Measurements from ENCODE around the gene CFAP20DC. TPM values are rescaled to one million over a fixed set of nuclear protein-coding genes. Genes with fewer than 3 reads are reported as not detected.
A peak's percentile ranks its signal among the peaks of the same experiment; 100 is the strongest.

Gene CFAP20DC
- total RNA-seq, 2 donors from 2014 or later, result 6.5 to 9.5 TPM

DNA sequence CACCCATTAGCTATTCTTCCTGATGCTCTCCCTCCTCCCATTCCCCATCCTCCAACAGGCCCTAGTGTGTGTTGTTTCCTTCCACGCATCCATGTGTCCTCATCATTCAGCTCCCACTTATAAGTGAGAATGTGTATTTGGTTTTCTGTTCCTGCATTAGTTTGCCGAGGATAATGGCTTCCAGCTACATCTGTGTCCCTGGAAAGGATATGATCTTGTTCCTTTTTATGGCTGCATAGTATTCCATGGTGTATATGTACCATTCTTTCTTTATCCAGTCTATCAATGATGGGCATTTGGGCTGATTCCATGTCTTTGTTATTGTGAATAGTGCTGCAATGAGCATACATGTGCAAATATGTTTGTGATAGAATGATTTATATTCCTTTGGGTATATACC lies 56.3 kb downstream of the CFAP20DC start:
- Mint-ChIP-seq H3K9me3 (no peaks in the 10 kb centered on the region), H3K4me3 (no peak overlapping the region), H3K27me3 (ENCODE audit: insufficient read depth) (no peaks in the 10 kb centered on the region), H3K27ac (no peak overlapping the region), H3K4me1 (peaks cover 3% of the 10 kb centered on the region), H3K36me3 (ENCODE audit: low read depth) (no peaks in the 10 kb centered on the region)
- TF ChIP-seq, protein P1, sequence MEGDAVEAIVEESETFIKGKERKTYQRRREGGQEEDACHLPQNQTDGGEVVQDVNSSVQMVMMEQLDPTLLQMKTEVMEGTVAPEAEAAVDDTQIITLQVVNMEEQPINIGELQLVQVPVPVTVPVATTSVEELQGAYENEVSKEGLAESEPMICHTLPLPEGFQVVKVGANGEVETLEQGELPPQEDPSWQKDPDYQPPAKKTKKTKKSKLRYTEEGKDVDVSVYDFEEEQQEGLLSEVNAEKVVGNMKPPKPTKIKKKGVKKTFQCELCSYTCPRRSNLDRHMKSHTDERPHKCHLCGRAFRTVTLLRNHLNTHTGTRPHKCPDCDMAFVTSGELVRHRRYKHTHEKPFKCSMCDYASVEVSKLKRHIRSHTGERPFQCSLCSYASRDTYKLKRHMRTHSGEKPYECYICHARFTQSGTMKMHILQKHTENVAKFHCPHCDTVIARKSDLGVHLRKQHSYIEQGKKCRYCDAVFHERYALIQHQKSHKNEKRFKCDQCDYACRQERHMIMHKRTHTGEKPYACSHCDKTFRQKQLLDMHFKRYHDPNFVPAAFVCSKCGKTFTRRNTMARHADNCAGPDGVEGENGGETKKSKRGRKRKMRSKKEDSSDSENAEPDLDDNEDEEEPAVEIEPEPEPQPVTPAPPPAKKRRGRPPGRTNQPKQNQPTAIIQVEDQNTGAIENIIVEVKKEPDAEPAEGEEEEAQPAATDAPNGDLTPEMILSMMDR (conservative IDR thresholded peaks at IDR 0.05), result no peak
- WGBS, 2 experiments (ENCODE audit: insufficient coverage in 1 of 2, insufficient read length in 1 of 2), result 92% methylated on average over 2 of the region's 2 CpGs; no CpG with 5 or more reads in 1 of the 2 experiments
- Histone ChIP-seq H3K9ac (ENCODE audit: extremely low read depth, low read length, poor library complexity, severe bottlenecking) (no peak overlapping the region), H3K36me3 (ENCODE audit: control insufficient read depth, insufficient read depth, low read length) (no peaks in the 10 kb centered on the region), H3K27ac (ENCODE audit: low read depth, low read length) (no peak overlapping the region), H3K9me3 (ENCODE audit: control insufficient read depth, low read length) (no peaks in the 10 kb centered on the region), H3K4me1 (ENCODE audit: control insufficient read depth, insufficient read depth, low read length) (no peaks in the 10 kb centered on the region), H3K27me3 (ENCODE audit: control insufficient read depth, insufficient read depth, low read length, poor library complexity, severe bottlenecking) (no peaks in the 10 kb centered on the region), H3K4me3 (ENCODE audit: low read length) (no peak overlapping the region)
- DNase-seq, result no peak

DNA sequence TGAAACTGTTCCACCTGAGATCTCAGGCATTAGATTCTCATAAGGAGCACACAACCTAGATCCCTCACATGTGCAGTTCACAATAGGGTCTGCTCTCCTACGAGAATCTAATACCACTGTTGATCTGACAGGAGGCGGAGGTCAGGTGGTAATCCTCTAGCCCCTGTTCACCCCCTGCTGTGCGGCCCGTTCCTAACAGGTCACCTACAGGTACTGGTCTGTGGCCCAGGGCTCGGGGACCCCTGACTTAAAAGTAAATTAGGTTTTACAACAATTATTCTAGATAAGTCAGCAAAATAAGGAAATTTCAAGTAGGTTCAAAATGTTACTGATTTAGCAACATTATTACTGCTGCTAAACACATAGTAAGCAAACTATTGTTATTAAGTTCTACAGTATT lies 58.2 kb downstream of the CFAP20DC start:
- 70 to 88% methylated on average over 2 to 5 of the region's 5 CpGs for WGBS, 2 experiments (ENCODE audit: insufficient coverage in 1 of 2, insufficient read length in 1 of 2)
- H3K27me3 ChIP-seq (ENCODE audit: control insufficient read depth, insufficient read depth, low read length, poor library complexity, severe bottlenecking), result no peaks in the 10 kb centered on the region
- H3K36me3 ChIP-seq (ENCODE audit: control insufficient read depth, insufficient read depth, low read length), result no peaks in the 10 kb centered on the region
- Mint-ChIP-seq H3K36me3 (ENCODE audit: low read depth) (no peaks in the 10 kb centered on the region), H3K4me1 (peaks cover 3% of the 10 kb centered on the region), H3K9me3 (no peaks in the 10 kb centered on the region), H3K27ac (no peak overlapping the region), H3K4me3 (no peak overlapping the region), H3K27me3 (ENCODE audit: insufficient read depth) (no peaks in the 10 kb centered on the region)
- H3K4me1 ChIP-seq (ENCODE audit: control insufficient read depth, insufficient read depth, low read length), result no peaks in the 10 kb centered on the region
- H3K27ac ChIP-seq (ENCODE audit: low read depth, low read length), result no peak overlapping the region
- TF ChIP-seq, protein P1 (conservative IDR thresholded peaks at IDR 0.05), result no peak
- H3K4me3 ChIP-seq (ENCODE audit: low read length), result no peak overlapping the region
- no peaks in the 10 kb centered on the region for H3K9me3 ChIP-seq (ENCODE audit: control insufficient read depth, low read length)
- H3K9ac ChIP-seq (ENCODE audit: extremely low read depth, low read length, poor library complexity, severe bottlenecking), result no peak overlapping the region
- DNase-seq, result peak; percentile 61

DNA sequence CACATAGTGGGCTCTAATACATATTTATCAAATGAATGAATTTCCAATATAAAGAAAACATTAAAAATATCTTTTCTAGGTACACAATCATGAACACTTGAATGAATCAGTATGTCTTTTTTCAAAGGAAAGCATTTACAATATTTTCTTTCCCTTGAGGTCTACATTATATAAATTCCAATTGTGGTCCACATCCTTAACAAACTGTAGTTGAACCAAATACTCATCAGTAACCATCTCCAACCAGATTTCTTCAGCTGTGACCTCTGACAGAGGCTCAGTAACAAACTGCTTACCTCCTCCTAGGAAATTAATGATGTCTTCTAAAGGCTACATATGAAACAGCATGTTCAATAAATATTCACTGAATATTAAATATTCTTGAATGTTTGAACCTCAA lies 58.8 kb downstream of the CFAP20DC start:
- no peak for DNase-seq
- peaks cover 3% of the 10 kb centered on the region for H3K4me1 Mint-ChIP-seq
- no peak overlapping the region for H3K4me3 Mint-ChIP-seq
- no peaks in the 10 kb centered on the region for H3K36me3 Mint-ChIP-seq (ENCODE audit: low read depth)
- no peaks in the 10 kb centered on the region for H3K27me3 Mint-ChIP-seq (ENCODE audit: insufficient read depth)
- Histone ChIP-seq H3K4me1 (ENCODE audit: control insufficient read depth, insufficient read depth, low read length) (no peaks in the 10 kb centered on the region), H3K27me3 (ENCODE audit: control insufficient read depth, insufficient read depth, low read length, poor library complexity, severe bottlenecking) (no peaks in the 10 kb centered on the region), H3K9me3 (ENCODE audit: control insufficient read depth, low read length) (no peaks in the 10 kb centered on the region), H3K36me3 (ENCODE audit: control insufficient read depth, insufficient read depth, low read length) (no peaks in the 10 kb centered on the region), H3K9ac (ENCODE audit: extremely low read depth, low read length, poor library complexity, severe bottlenecking) (no peak overlapping the region), H3K4me3 (ENCODE audit: low read length) (no peak overlapping the region), H3K27ac (ENCODE audit: low read depth, low read length) (no peak overlapping the region)
- TF ChIP-seq, protein P1 (conservative IDR thresholded peaks at IDR 0.05), result no peak
- no peak overlapping the region for H3K27ac Mint-ChIP-seq
- no peaks in the 10 kb centered on the region for H3K9me3 Mint-ChIP-seq

Measured in endodermal cell (in vitro differentiated cells).